Activated naive CD4-positive, alpha-beta T cell (primary cell): ENCODE results near the gene PLEKHH3.
"Not testable (repeated sequence)": the region's sequence is repeated elsewhere in the genome, so short reads cannot be mapped to it uniquely, and the experiment has no call there.

ENCODE experiments used
- DNase-seq, 4 experiments: peaks; one replicate each; lab custom pipeline; 2025; lab: John Stamatoyannopoulos, UW

The PLEKHH3 gene

GRCh38 chr17:42632949-42633444 lies 43.8 kb downstream of the PLEKHH3 start:
- no peak for DNase-seq

GRCh38 chr17:42629411-42630009 lies 47.3 kb downstream of the PLEKHH3 start:
- no peak for DNase-seq

DNA sequence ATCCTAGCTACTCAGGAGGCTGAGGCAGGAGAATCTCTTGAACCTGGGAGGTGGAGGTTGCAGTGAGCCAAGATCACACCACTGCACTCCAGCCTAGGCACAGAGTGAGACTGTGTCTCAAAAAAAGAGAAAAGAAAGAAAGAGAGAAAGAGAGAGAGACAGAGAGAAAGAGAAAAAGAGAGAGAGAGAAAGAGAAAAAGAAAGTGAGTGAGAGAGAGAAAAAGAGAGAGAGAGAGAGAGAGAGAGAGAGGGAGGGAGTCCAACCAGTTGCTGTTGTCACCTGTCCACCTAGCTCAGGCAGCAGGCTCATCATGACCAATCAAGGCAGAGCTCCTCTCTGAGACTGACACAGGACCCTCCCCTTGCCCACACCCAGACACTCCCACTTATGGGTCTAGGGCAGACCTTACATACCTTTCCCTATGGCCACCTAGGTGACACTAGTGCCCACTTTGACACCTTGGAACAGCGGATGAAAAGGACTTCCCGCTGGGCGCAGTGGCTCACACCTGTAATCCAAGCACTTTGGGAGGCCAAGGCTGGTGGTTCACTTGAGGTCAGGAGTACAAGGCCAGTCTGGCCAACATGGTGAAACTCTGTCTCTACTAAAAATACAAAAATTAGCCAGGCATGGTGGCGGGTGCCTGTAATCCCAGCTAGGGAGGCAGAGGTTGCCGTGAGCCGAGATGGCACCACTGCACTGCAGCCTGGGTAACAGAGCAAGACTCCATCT lies 49.6 kb downstream of the PLEKHH3 start:
- not testable (repeated sequence) for DNase-seq

DNA sequence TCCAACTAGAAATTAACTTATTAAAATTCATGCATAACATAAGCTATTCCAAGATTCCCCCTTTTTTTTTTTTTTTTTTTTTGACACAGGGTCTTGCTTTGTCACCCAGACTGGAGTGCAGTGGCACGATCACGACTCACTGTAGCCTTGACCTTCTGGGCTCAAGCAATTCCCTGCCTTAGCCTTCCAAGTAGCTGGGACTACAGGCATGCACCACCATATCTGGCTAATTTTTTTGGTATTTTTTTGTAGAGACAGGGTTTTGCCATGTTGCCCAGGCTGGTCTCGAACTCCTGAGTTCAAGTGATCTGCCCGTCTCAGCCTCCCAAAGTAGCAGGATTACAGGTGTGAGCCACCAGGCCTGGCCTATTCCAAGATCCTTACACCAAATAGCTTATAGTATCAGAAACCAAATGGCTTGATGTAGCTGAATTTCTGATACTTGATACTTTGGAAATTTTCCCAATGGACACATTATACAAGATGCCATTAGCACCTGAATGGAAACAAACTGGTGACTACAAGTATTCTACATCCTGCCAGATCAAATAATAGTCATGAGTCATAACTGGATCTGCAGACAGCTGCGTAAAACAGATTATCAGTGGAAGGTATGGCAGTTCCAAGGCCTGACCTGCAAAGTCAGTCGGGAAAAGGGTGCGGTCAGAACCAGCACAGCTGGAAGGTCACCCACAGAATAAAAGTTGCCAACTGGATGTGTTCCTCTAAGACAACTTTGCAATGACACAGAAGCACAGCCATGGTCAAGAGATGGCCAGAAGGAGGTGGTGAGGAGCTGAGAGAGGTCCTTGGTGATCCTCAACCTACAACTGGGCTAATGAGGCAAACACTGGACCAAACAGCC lies 52.8 kb downstream of the PLEKHH3 start:
- DNase-seq: no peak

- DNase-seq: no peak
Measured at GRCh38 chr17:42623271-42623670, 53.5 kb downstream of the PLEKHH3 start.

DNA sequence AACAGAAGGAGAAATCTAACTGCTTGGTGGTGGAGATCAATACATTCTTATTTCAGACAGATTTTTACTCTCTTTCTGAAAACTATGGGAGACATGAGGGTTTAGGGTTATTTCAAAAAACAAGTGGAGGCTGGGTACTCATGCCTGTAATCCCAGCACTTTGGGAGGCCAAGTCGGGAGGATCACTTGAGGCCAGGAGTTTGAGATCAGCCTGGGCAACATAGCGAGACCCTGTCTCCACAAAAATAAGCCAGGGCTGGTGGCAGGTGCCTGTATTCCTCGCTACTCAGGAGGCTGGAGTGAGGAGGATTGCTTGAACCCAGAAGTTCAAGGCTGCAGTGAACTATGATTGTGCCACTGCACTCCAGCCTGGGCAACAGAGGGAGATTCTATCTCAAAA lies 54.8 kb downstream of the PLEKHH3 start:
- not testable (repeated sequence) for DNase-seq

DNA sequence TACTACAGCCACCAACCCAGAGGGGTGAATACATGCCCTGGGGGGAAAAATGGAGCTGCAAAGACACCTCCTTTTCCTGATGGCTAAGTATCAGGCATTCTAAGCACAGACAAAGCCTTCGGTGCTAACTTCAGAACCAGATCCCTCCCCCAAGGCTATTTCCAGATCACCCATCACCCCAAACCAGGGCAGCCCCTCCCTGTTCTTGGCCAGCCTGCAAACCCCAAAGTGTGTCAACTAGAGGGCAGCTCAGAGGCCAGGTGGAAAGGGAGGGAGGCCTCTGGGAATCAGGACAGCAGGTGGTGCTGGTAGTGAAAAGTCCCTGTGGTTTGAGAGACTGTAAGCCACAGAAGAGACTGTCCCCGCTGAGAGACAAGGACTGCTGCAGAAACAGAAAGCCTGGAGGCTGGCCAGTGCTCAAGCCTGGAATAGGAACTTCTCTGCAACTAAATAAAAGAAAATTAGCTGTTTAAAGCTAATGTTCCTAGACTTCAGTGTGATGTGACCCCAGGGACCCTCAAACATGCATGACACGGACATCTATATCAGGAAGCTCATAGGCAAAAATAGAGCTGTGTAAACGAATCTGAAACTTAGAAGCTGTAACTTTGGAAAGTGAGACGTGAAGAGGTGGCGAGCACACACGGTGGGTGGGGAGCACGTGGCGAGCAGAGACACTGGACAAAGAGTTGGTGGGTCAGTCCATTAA lies 58.2 kb downstream of the PLEKHH3 start:
- no peak for DNase-seq

DNA sequence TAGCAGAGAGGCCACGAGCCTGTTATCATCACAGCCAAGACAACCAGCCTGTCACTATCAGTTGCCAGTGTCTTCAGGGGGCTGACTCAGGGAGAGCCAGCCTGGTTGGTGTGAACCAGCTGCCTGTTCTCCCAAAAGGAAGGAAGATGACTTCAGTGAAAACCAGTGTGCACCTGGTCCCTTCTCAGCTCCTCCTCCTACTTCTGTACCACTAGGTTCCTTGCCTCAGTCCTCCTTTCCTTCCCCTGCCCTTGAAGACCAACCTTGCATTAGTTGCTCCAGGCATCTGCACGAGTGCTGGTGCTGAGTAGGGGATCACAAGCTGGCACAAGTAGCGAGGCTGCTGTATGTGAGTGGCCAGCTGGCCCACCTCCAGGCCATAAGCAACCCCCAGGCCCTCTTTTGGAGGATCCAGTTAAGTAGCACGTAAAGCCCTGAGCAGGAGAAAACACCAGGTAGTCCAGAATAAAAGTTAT lies 58.8 kb downstream of the PLEKHH3 start:
- DNase-seq: no peak
